ENCODE measurements around the gene ATP4B.
A peak's percentile ranks its signal among the peaks of the same experiment; 100 is the strongest.

ATP4B gene

DNA sequence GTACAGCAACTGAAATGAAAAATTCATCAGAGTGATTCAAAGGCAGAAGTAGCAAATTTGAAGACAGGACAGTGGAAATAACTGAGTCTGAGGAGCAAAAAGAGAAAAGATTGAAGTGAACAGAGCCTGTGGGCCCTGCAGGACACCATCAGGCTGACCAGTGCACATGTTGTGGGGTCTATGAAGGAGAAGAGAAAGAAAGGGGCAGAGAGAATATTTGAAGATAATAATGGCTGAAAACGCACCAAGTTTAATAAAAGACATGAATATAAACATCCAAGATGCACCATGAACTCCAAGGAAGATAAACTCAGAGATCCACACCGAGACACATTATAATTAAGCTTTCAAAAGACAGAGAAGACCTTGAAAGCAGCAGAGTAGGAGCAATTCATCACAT is 15.4 kb downstream of the ATP4B start:
- DNase-seq (ENCODE audit: low spot score), result no peak

DNA sequence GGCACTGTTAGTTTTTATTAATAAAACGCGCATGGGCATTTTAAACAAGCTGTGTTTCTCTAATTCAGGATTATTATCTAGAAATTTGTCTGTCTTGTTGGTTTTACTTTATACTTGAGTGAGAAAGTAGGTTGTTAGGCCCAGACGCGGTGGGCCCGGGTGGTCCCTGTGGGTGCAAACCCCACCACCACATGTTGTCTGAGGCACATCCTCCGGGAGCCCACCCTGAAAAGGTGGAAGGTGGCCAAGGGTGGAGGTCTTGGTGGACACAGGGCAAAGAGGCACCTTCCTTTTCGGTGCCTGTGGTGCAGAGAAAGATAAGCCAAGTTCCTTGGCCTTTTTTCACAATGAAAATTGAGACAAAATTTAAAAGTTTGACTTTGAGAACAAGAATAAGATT is 16.6 kb downstream of the ATP4B start:
- no peak for DNase-seq (ENCODE audit: low spot score)

DNA sequence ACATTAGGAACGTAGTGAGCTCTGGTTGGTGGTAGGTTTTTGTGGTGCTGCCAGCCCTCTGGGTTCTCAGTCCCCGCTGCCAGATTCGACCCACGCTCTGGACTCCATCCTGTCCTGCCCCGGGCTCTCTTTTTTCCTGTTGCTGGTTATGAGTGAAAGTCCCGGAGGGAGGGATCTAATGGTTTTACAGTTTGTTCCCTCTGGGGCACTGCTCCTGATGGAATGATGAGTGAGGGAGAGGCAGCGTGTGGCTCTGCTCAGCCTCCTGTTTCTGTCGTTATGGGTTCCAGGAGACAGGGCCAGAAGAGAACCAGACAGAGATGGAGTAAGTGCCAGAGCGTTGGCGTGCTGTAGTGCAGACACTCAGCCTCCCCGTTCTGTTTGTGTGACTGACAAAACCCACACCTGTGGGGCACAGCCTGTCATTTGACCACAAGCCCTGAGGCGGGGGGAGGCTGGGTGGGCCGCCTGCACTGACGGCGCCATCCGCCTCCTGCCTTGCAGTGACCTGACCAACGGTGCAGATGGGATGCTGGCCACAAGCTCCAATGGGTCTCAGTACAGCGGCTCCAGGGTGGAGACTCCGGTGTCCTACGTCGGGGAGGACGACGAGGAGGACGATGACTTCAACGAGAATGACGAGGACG is 18.3 kb downstream of the ATP4B start:
- DNase-seq (ENCODE audit: low spot score), result peak; percentile 66

DNA sequence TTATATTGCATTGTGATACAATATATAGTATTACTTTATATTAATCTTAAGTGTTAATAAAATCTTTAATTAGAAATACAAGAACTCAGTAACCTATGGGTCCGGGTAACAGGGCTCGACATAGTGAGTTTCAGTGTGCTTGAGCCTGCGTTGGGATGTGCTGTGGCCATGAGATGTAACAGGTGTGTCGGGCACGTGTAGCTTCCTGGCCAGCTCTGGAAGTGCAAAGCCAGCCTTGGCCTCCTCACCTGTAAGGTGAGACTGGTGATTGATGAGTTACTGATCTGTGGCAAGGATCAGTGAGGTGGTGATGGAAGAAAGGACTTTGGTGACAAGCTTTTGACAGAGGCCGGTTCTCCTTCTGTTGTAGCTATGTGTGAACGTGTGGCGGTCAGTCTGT is 19.2 kb downstream of the ATP4B start:
- no peak for DNase-seq (ENCODE audit: low spot score)

DNA sequence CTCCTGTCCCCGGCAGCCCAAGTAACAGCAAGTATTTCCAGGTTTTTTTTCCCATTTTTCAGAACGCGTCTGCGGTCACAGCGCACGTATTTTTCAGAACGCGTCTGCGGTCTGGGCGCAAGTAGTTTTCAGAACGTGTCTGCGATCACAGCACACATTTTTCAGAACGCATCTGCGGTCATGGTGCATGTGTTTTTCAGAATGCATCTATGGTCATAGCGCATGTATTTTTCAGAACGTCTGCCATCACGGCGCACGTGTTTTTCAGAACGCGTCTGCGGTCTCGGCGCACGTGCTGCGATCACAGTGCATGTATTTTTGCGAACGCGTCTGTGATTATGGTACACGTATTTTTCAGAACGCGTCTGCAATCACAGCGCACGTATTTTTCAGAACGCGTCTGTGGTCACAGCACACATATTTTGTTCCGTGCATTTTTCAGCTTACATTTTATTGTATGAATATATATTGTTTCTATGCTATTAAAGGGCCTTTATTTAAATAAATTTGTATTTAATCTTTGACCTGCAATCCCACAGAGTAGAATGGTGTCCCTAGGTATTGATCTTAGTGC is 19.7 kb downstream of the ATP4B start:
- DNase-seq (ENCODE audit: low spot score), result no peak

DNA sequence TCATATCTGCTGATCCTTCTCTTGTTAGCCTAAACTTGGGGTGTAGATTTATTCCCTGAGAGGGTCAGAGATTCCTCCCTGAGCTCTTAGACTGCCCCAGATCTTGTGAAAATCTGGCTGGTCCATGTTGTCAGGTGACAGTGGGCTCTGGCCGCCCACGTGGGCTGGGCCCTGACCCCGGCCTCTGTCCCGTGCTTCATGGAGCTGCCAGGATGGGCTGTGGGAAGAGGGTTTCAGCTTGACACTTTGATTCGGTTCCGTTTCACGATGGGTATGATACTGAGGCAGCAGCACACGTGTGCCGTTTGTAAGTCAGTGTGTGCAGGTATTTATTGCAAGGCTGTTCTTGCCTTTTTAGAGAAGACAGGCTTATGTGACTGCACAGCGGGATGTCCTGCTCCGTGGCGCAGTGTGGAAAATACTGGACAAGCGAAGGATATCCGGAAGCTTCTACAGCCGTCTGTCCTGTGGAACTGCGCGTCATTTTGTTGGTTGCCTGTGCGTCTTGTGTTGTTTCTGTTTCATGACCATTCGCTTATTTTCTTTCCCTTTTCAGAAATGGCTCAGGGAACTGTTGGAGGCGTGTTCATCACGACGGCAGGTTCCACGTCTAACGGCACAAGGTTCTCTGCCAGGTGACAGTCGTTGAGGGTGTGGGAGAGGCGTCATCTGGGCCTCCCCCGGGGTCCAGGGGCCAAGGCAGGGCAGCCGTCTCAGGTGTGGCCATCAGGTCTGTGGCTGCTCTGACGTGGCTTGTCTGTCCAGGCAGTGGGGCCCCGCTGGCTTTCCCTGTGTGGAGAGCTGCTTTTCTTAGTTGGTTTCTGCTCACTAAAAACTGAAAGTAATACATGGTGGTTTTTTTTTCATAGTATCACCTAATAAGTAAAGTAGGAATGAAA is 20.5 kb downstream of the ATP4B start:
- DNase-seq (ENCODE audit: low spot score), result no peak

DNA sequence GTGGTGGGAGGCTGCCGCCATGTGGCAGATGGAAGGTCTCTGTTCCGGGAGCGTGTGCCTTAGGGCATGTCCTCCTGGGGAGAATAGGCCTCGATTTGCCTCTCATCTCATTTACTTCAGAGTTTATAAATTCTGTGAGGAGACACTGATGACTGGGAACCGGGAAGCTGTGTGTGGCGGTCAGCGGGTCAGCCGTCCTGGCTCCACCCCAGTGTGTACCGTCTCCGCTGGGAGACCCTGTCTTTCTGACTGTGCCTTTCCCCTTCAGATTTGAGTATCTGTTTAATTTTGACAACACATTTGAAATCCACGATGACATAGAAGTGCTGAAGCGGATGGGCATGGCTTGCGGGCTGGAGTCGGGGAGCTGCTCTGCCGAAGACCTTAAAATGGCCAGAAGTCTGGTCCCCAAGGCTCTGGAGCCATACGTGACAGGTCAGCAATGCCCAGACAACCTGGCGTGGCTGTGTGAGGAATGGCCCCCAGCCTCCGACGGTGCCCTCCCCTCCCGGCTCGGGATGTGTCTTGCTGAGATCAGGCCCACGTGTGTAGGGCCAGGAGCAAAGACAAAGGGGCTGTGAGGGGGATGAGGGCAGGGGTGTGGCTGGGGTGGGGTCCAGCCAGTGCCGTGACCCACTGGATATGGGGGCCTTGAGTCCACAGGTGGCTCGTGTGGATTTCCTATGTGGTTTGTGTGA is 21.6 kb downstream of the ATP4B start:
- no peak for DNase-seq (ENCODE audit: low spot score)

DNA sequence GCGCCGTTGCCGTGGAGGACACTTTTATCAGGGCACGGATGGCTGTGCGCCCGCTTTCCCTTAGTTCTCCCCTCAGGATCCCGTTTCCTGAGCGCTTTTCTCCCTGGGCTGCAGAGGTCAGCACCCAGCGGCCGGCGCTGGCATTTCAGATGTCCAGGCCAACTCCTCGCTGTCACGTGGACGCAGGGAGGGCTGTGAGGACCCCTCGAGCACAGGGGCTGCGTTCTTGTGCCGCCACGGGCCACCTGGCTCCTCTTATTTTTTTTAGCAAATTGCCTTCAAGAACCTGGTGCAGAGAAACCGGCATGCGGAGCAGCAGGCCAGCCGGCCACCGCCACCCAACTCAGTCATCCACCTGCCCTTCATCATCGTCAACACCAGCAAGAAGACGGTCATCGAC is 22.3 kb downstream of the ATP4B start:
- DNase-seq (ENCODE audit: low spot score), result no peak

DNA sequence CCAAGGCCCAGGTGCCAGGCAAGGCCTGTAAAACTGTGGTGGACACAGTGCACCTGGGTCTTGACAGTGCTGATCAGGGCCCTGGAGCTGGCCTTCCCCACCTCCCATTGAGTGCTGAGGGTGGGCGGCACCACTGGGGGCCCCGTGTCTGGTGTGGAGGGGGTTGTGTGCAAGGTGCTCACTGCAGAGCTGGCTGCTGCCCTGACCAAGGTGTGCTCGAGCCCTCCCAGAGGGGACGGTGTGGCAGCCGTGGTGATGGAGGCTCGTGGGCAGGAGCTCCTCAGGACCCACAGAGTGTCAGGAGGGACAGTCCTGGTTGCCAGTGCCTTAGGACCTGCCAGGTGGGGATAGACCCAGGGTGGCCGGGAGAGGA is 23.0 kb downstream of the ATP4B start:
- DNase-seq (ENCODE audit: low spot score), result no peak

DNA sequence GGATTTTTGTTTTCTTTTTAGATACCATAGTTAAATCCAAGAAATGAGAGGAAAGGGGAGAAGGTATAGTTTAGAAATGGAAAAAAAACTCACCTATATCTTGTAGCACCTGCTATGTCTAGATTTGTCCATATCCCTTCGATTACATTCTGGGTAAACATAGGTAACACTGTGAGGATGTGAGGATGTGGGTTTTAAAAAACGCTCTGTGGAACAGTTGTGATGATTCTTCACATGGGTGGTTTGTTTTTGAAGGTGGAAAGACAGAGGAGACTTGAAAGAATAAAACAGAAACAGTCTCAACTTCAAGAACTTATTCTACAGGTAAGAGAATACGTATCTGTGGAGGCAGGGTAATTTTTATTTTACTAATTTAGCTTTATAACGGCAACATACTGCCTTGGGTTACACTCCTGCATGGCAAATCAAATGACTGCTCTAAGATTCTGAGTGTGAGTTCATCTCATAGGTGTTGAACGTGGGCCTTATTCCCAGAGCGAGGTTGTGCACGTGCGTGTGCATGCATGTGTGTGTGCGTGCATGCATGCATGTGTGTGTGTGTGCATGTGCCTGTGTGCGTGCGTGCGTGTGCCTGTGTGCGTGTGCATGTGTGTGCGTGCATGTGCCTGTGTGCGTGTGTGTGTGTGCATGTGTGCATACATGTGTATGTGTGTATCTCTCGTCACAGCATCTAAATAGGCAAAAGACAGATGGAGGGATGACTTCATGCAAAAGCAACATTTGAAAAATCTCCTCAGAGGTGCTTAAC is 23.5 kb downstream of the ATP4B start:
- DNase-seq (ENCODE audit: low spot score), result no peak

DNA sequence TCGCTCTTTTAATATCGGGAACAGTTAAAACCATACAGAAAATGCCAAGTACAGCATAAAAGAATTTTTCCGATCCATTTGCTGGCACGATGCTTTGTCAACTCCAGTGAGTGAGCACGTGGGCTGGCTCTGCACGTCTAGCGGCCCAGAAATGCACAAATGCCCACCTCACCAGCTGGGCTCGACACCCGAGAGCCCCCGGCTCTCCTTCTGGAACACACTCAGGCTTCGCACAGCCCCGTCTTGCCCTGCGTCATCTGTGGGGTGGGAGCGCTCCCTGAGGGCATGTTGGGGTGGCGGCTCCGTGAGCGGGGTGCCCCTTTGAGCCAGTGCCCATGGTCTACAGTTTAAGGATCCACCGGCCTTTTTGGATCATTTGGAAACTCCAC is 24.5 kb downstream of the ATP4B start:
- no peak for DNase-seq (ENCODE audit: low spot score)

DNA sequence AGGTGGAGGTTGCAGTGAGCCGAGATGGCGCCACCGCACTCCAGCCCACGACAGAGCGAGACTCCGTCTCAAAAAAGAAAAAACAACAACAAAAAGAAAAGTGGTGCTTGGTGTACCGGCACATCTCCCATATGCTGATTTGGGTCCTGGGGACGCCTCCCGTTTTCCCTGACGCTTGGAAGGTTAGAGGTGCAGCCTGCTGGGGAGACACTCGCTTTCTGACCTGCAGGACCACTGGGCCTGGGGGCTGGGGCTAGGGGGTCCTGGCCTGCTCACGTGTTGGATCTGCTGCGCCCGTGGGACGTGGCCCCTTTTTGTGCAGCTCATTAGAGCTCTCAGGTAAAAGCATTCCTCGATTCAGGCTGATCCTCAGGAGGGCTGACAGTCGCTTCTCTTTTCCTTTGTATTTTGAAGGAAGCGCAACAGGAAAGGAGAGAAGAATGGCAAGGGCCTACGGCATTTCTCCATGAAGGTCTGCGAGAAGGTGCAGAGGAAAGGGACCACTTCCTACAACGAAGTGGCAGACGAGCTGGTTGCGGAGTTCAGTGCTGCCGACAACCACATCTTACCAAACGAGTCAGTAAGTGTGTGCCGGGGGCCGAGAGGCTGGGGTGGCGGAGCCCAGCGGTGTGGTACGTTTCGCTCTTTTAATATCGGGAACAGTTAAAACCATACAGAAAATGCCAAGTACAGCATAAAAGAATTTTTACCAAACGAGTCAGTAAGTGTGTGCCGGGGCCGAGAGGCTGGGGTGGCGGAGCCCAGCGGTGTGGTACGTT is 25.1 kb downstream of the ATP4B start:
- DNase-seq (ENCODE audit: low spot score), result no peak

DNA sequence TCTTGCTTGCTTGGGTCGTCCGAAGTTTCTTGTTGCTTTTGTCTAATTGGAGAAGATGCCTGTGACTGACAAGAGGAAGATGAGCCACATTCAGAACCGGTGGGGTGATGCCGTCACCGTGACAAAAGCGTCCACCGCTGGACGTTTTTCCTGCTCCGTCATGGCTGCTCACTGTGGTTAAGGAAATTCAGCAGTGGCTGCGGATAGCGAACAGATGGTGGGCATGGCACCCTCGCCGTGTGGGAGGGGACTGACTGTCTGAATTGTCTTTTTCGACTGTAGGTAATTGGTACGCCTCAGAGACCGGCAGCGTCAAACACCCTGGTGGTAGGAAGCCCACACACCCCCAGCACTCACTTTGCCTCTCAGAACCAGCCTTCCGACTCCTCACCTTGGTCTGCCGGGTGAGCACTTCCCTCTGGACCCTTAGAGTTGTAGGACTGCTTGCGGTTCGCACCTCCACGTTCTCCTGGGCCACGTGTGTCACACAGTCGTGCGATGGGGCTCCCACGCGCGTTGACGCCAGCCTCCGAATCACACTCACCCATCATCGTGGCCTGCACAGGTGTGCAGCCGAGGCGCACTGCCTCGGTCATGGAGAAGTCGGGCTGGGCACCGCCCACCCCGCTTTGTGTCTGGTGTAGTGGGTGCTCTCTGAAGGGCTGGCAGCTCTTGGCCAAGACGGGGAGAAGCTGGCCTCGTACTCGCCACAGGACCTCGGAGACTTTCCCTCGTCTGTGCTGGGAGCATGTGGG is 26.5 kb downstream of the ATP4B start:
- no peak for DNase-seq (ENCODE audit: low spot score)

DNA sequence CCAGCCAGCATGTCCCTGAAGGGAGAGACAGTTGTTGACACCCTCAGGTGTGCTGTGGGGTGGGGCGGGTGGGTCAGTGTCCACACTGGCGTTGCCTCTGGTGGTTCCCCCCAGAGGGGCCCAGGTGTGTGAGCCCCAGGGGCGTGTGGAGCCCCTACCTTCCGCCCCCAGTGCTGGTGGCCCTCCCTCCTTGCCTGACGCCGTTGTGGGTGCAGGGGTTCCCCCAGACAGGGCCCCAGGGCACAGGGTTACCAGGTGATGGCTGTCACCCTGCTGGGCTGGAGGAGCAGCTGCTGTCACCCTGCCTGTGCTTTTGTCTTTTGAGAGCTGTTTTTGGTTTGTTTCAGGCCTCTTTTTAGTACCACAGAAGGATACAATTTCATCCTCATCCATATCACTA is 27.2 kb downstream of the ATP4B start:
- no peak for DNase-seq (ENCODE audit: low spot score)

DNA sequence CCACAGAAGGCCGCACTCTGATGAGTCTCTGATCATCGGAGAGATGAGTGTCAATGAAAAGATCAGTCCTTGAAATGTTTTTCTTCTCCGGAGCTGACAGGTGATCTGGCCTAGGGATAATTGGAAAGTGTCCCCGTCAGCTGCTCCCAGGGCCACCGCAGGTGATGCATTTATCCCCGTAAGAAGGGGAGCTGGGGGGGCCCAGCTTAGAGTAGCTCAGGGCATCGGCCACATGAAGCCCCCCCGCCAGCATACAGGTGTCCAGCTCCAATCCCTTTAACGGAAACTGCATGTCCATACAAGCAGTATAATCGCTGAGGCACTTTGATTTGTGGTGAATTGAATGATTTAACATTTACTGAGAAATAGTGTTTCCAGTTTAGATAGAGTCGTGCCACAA is 27.7 kb downstream of the ATP4B start:
- DNase-seq (ENCODE audit: low spot score), result no peak

DNA sequence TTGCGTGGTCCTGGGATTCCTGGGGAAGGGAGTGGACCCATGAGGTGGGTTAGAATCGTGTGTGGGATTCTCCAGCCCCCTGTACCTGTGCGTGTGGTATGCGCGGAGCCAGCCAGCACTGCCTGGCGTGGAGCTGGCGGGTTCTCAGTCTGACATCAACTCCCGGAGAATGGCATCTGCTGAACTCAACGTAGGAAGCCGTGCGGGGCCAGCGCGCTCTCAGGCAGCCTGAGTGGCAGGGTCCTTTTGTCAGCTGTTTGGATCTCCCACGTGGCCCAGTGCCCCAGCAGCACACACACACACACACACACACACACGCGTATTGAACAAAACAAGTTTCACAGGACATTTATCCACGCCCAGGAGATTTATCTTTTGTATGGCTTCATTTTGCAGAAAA is 28.1 kb downstream of the ATP4B start:
- no peak for DNase-seq (ENCODE audit: low spot score)

DNA sequence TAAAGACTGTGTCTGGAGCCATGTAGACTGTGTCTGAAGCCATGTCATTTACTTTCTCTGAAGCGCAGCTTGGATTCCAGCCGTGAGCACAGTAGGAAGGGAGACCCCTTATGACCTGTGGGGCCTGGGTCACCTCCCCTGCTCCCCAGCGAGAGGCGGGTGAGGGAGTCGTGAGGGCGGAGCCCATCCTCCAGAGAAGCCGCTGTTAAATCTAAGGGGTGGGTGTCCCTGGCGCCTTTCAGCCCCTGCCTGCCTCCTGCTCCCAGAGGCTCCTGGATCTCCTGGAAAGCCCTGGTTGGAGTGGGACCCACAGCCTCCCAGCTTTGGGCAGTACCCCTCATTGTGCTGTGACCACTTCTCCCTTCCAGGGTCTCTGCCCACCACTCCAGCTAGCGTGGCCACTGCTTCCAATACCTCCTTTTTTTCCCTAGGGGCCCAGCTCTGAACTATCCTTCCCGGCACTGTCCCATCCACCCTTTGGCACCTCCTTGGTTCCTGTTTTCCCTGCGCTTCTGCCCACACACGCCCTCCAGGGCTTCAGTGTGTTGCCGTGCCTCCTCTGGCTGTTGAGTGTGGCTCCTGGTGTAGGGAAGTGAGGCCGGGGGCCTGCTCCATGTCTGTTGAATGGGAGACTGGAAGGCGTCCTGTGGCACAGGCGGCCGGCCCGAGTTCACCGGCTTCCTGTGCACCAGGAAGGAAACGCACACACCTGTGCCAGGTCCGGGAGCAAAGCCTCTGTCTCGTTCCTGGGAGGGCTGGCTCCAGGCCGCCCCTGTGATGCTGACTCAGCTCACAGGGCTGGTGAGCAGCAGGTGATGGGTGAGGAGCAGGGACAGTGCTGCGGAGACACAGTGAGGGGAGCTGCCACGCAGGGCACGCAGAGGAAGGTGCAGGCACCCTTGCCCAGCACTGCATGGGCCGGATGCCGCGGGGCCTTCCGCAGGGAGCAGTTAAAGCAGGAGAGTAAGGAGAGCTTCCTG is 29.4 kb downstream of the ATP4B start:
- DNase-seq (ENCODE audit: low spot score), result peak; percentile 24

DNA sequence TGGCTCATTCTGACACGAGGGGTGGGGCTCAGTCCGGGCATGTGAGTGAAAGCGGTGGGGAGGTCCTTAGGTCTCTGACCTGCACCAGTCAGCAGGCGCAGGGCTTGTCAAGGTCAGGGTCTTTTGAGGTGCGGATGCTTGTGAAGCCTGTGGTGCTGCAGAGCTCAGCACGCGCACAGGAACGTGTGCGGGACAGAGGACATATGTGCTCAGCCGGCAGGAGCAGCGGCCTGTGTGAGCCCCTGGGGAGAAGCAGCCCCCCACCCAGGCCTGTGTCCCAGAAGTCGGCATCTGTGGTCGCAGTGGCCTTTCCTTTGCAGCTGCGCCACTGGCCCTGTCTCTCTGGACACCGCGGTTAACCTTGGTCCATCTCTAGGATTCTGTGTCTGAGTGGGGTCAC is 30.9 kb downstream of the ATP4B start:
- no peak for DNase-seq (ENCODE audit: low spot score)

All from cerebellar cortex (tissue), 1 donor.